Subcutaneous abdominal adipose tissue (tissue), 5 donors: ENCODE data around the gene DNAJC3.
"Not testable (repeated sequence)": the region's sequence is repeated elsewhere in the genome, so short reads cannot be mapped to it uniquely, and the experiment has no call there.

Source experiments
- H3K27ac ChIP-seq: one replicate; pipeline ENCODE4 v1.7.0; 2013; ENCODE audit warnings: low read depth, mild to moderate bottlenecking, inconsistent platforms, low read length, moderate library complexity
- H3K27me3 ChIP-seq, 5 donors: one replicate each; pipeline ENCODE4 v1.7.0; 2013; ENCODE audit warnings: low read length in 5 of 5, inconsistent platforms in 1 of 5; ENCODE audit not compliant: control insufficient read depth in 5 of 5, insufficient read depth in 4 of 5
- H3K36me3 ChIP-seq, 5 donors: one replicate each; pipeline ENCODE4 v1.7.0; 2013; ENCODE audit warnings: low read length in 5 of 5; ENCODE audit not compliant: control insufficient read depth in 5 of 5, insufficient read depth in 5 of 5
- H3K4me1 ChIP-seq, 5 donors: one replicate each; pipeline ENCODE4 v1.7.0; 2013; ENCODE audit warnings: low read length in 5 of 5, mild to moderate bottlenecking in 3 of 5, moderate library complexity in 1 of 5; ENCODE audit not compliant: control insufficient read depth in 5 of 5, insufficient read depth in 5 of 5
- H3K4me3 ChIP-seq, 5 donors: one replicate each; pipeline ENCODE4 v1.7.0; 2013; ENCODE audit warnings: low read length in 5 of 5, low read depth in 1 of 5
- H3K9ac ChIP-seq, 5 donors: one replicate each; pipeline ENCODE4 v1.7.0; 2013; ENCODE audit warnings: low read length in 5 of 5, mild to moderate bottlenecking in 4 of 5, moderate library complexity in 3 of 5
- H3K9me3 ChIP-seq, 5 donors: one replicate each; pipeline ENCODE4 v1.7.0; 2013; ENCODE audit warnings: low read length in 5 of 5; ENCODE audit not compliant: control insufficient read depth in 5 of 5
- donor health status: healthy.
- donor health status: healthy.
- donor health status: healthy.
- donor health status: healthy.
- donor health status: healthy.

DNAJC3 gene

DNA sequence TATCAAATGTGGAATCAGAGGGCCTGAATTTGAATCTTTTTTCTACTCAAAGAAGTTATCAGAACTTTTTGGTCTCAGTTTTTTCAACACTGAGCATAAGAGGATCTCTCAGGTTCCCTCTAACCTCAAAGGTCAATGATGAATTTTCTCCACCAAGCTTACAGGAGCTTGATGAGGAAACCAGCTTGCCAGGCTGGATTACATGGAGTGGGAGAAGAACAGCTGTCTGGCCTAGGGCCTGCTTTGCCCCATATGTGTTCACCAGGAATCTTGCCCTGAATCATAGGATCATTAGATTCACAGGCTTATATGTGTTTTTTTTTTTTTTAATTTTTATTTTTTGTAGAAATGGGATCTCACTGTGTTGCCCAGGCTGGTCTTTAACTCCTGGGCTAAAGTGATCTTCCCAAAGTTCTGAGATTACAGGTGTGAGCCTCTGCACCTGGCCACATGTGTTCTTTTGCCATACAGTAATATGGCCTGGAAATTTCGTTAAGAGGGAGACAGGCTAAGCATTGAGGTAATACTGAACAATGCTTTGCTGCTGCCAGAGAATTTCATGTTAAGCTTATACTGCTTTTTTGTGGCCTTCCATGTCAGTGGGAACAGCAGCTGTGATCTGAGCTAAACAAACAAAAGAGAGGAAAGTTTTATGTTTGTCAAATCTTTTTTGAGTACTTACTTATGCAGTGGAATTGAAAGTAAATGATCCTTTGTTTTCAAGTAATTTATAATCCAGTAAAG, 110.6 kb downstream of the DNAJC3 start:
- H3K27me3 ChIP-seq: no peaks in the 10 kb centered on the region
- H3K36me3 ChIP-seq: peaks cover 22 to 44% (median 33%) of the 10 kb centered on the region in 5 donors
- H3K4me1 ChIP-seq: peaks cover 0 to 3% (median 0%) of the 10 kb centered on the region in 5 donors
- no peak overlapping the region for H3K4me3 ChIP-seq
- peaks cover 0 to 2% (median 0%) of the 10 kb centered on the region in 5 donors for H3K9me3 ChIP-seq
- no peak overlapping the region for H3K27ac ChIP-seq
- H3K9ac ChIP-seq: no peak overlapping the region

DNA sequence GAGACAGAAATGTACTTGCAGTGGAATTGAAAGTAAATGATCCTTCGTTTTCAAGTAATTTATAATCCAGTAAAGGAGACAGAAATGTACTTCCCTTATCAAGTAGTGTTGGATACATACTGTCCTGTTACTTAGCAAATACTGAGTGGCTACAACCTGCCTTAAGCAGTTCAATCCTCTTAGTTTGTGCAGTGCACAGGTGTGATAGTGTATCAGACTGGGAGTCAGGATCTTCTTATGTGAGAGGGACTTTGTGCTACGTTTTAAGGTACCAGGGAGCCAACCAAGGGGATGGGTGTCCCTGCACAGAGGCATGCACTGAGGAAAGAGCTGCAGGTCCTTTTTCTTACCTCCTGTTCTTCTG, 111.1 kb downstream of the DNAJC3 start:
- H3K9me3 ChIP-seq: peaks cover 0 to 2% (median 0%) of the 10 kb centered on the region in 5 donors
- H3K4me3 ChIP-seq: no peak overlapping the region
- peaks cover 0 to 3% (median 0%) of the 10 kb centered on the region in 5 donors for H3K4me1 ChIP-seq
- H3K27ac ChIP-seq: no peak overlapping the region
- H3K36me3 ChIP-seq: peaks cover 23 to 49% (median 39%) of the 10 kb centered on the region in 5 donors
- no peak overlapping the region for H3K9ac ChIP-seq
- H3K27me3 ChIP-seq: no peaks in the 10 kb centered on the region

DNA sequence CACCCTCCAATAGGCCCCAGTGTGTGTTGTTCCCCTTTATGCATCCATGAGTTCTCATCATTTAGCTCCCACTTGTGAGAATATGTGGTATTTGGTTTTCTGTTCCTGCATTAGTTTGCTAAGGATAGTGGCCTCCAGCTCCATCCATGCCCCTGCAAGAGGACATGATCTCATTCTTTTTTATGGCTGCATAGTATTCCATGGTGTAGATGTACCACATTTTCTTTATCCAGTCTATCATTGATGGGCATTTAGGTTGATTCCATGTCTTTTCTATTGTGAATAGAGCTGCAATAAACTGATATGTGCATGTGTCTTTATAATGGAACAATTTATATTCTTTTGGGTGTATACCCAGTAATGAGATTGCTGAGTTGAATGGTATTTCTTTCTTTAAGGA, 112.4 kb downstream of the DNAJC3 start:
- peaks cover 23 to 53% (median 40%) of the 10 kb centered on the region in 5 donors for H3K36me3 ChIP-seq
- not testable (repeated sequence) for H3K4me3 ChIP-seq

DNA sequence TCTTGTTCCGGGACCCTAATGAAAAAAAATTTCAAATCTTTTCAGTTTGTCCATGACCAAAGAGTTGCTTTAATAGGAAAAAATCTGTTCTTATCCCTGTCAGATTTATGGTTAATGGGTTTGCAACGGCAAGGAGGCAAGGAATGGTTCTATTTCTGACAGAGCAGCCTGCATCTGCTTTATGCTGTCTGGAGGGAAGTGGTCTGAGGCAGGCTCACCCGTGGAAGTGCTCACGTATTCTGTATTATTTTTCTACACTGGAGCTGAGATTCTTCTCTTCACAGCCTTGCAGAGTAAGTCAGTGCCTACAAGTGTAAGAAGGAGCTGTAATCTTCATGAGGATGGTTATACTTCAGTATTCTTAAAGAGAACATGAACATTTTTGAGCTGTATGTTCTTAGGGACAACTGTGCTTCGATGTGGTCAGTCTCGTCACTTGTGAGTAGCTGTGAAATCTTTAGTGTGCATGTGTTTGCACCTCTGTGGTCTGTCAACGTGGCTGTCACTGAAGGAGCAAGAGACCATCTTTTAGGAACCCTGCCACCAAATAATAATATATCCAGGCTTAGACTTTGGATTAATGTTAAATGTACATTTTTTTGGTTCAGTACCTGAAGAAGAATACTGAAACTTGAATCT, 114.3 kb downstream of the DNAJC3 start:
- Histone ChIP-seq H3K4me1 (no peaks in the 10 kb centered on the region), H3K9me3 (peaks cover 0 to 2% (median 0%) of the 10 kb centered on the region in 5 donors), H3K9ac (no peak overlapping the region), H3K27me3 (no peaks in the 10 kb centered on the region), H3K4me3 (no peak overlapping the region), H3K36me3 (peaks cover 31 to 59% (median 40%) of the 10 kb centered on the region in 5 donors), H3K27ac (no peak overlapping the region)

More for the DNA sequence above, 112.4 kb downstream of the DNAJC3 start:
- not testable (repeated sequence) for H3K9ac ChIP-seq, H3K27ac ChIP-seq, H3K4me1 ChIP-seq, H3K27me3 ChIP-seq, H3K9me3 ChIP-seq

DNA sequence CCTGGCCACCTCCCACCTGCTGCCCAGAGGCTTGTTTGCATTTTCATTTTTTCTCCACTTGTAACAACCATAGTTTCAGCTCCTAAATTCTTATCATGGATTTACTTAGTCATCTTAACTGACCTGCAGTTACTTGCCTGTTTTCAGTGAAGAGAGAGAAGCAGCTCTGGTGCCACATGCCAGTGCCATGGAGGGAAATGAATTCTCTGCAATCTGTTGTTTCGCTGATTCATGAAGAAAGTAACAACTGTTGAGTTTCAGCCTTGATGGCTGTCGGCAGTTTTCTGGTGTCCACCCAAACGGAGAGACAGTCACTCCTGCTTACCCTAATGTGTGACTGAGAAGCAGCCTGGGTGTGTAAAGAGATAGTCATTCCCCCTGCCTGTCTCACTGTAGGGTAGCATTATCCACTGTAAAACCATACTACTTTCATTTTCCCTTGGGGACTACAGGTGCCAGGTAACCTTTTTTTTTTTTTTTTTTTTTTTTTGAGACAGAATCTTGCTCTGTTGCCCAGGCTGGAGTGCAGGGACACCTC, 116.1 kb downstream of the DNAJC3 start:
- H3K36me3 ChIP-seq: peaks cover 25 to 48% (median 28%) of the 10 kb centered on the region in 5 donors

DNA sequence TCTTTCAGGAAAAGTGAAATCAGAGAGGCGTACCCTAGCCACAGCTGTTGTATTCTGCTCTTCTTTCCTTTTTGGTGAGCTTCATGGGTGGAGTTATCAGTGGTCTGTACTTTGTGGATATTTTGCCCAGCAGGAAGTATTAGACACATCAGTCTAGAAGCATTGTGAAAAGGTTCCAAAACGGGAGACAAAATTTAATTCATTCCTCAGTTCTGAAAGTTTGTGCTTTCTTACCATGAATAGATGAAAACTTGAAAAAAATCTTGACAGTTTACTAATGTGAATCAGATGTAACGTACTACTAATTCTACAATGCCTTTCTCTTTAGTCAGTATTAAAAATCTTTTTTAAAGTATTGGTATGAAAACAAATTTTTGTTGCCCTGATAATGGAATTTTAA, 116.8 kb downstream of the DNAJC3 start:
- H3K27ac ChIP-seq: no peak overlapping the region
- no peaks in the 10 kb centered on the region for H3K27me3 ChIP-seq
- H3K36me3 ChIP-seq: peaks cover 19 to 43% (median 26%) of the 10 kb centered on the region in 5 donors

More for the DNA sequence above, 116.1 kb downstream of the DNAJC3 start:
- H3K9me3 ChIP-seq: peaks cover 0 to 2% (median 0%) of the 10 kb centered on the region in 5 donors
- no peak overlapping the region for H3K27ac ChIP-seq
- H3K4me1 ChIP-seq: no peaks in the 10 kb centered on the region
- no peak overlapping the region for H3K9ac ChIP-seq
- H3K4me3 ChIP-seq: no peak overlapping the region
- H3K27me3 ChIP-seq: no peaks in the 10 kb centered on the region

DNA sequence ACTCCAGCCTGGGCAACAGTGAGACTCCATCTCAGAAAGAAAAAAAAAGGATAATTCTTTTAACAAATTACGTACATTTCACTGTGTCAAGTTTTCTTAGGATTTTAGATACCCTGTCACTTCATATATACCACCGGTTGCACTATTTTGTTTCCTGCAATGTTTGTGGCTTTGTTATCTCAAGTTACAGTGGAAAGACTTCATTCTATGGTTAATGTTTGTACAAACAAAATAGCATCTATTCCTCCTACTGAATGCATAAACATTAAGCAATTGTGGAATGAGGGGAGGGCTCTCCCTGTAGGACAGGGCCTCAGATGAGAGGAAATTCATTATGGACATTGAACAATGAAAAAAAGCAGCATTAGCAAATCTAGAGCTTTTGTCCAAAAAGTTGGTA, 120.1 kb downstream of the DNAJC3 start:
- Histone ChIP-seq H3K9me3 (no peaks in the 10 kb centered on the region), H3K27ac (no peak overlapping the region), H3K9ac (no peak overlapping the region), H3K4me3 (no peak overlapping the region), H3K27me3 (no peaks in the 10 kb centered on the region), H3K36me3 (peaks cover 11 to 24% (median 12%) of the 10 kb centered on the region in 5 donors), H3K4me1 (peaks cover 0 to 7% (median 0%) of the 10 kb centered on the region in 5 donors)

More for the DNA sequence above, 116.8 kb downstream of the DNAJC3 start:
- Histone ChIP-seq H3K4me3 (no peak overlapping the region), H3K9ac (no peak overlapping the region), H3K4me1 (no peaks in the 10 kb centered on the region), H3K9me3 (peaks cover 0 to 2% (median 0%) of the 10 kb centered on the region in 5 donors)

DNA sequence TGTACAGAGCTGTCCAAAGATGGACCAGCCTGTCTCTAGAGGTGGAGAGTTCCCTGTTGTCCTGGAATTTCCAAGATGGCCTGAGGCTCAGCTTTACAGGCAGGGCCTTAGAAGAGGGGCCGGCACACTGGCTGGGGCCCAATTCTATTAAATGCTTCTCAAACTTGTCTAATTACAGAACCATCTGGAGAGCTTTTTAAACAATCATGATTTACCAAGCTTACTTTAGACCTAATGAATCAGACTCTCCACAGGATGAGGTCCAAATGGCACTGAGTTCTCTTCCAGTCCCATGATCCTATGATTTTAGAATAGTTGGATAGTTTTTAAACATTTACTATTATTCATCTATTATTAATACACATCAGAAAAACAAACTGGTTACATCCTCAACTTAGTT, 123.5 kb downstream of the DNAJC3 start:
- peaks cover 0 to 2% (median 0%) of the 10 kb centered on the region in 5 donors for H3K9me3 ChIP-seq
- peaks cover 0 to 8% (median 0%) of the 10 kb centered on the region in 5 donors for H3K36me3 ChIP-seq
- peaks cover 0 to 7% (median 0%) of the 10 kb centered on the region in 5 donors for H3K4me1 ChIP-seq
- no peak overlapping the region for H3K27ac ChIP-seq
- no peak overlapping the region for H3K4me3 ChIP-seq
- H3K27me3 ChIP-seq: no peaks in the 10 kb centered on the region
- no peak overlapping the region for H3K9ac ChIP-seq

DNA sequence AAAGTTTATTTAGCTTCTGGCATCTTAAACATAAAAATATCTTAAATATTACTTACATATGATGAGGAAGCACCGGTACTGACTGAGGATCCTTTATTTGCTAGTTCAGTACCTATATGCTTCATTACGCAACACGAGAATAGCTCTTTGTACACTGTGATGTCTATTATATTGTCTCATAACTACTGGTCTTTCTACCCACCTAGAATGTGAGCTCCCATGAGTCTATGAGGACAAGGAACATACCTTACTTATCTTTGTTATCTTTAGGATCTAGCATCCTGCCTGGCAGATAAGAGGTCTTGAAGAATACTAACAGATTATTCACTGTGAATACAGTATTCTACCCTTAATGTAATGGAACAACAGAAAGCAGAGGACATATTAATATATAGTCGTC, 124.9 kb downstream of the DNAJC3 start:
- Histone ChIP-seq H3K9ac (no peak overlapping the region), H3K4me1 (peaks cover 0 to 7% (median 0%) of the 10 kb centered on the region in 5 donors), H3K36me3 (peaks cover 0 to 5% (median 0%) of the 10 kb centered on the region in 5 donors), H3K4me3 (no peak overlapping the region), H3K9me3 (peaks cover 0 to 9% (median 2%) of the 10 kb centered on the region in 5 donors), H3K27ac (no peak overlapping the region), H3K27me3 (no peaks in the 10 kb centered on the region)

DNA sequence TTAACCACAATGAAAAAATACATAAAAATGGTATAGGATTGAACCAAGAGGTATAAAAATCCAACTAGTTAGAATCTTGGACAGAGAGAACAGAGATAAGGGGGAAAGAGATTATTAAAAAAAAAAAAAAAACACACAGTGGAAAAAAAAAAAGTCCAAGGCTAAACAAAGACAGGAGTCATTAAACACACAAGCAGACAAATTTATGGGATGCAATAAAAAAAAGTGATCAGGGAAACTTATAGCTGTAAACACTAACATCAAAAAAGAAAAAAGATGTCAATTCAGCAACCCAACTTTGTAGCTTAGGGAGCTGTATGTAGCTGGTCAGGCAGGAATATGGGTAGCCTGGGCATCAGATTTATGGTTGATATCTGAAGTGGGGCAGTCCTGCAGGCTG, 129.0 kb downstream of the DNAJC3 start:
- no peaks in the 10 kb centered on the region for H3K27me3 ChIP-seq
- H3K9ac ChIP-seq: no peak overlapping the region
- H3K4me1 ChIP-seq: no peaks in the 10 kb centered on the region
- H3K27ac ChIP-seq: no peak overlapping the region
- H3K9me3 ChIP-seq: peaks cover 0 to 13% (median 7%) of the 10 kb centered on the region in 5 donors
- H3K36me3 ChIP-seq: peaks cover 0 to 5% (median 2%) of the 10 kb centered on the region in 5 donors
- no peak overlapping the region for H3K4me3 ChIP-seq
